ENCODE data around the gene ECM1.

ECM1 gene

GRCh38 chr1:150535511-150536287 lies 27.8 kb downstream of the ECM1 start:
- H3K4me2 ChIP-seq (ENCODE audit: low read depth, low read length) = no peak overlapping the region
- no peaks in the 10 kb centered on the region for H3K4me1 ChIP-seq (ENCODE audit: low read length)
- H4K20me1 ChIP-seq (ENCODE audit: insufficient read depth, low read length) = no peaks in the 10 kb centered on the region
- no peak overlapping the region for H2AFZ ChIP-seq (ENCODE audit: low read length)
- H3K79me2 ChIP-seq (ENCODE audit: low read length) = no peaks in the 10 kb centered on the region
- H3K36me3 ChIP-seq (replicated peaks; ENCODE audit: insufficient read depth, low read length) = no peaks in the 10 kb centered on the region
- H3F3A ChIP-seq (ENCODE audit: insufficient read depth, low read length) = no peaks in the 10 kb centered on the region
- no peaks in the 10 kb centered on the region for H3K27me3 ChIP-seq (replicated peaks; ENCODE audit: insufficient read depth, low read length)
- H3K4me3 ChIP-seq (ENCODE audit: low read length) = no peak overlapping the region
- H3K9ac ChIP-seq (ENCODE audit: low read length) = no peak overlapping the region
- DNase-seq = no peak
- no peak overlapping the region for H3K27ac ChIP-seq (ENCODE audit: low read length)
- TF ChIP-seq EZH2 (optimal IDR thresholded peaks at IDR 0.05; ENCODE audit: low read depth, low read length) (no peak), CTCF (IDR thresholded peaks at IDR 0.05; ENCODE audit: low read length) (no peak), EZH2phosphoT487 (IDR thresholded peaks at IDR 0.05; ENCODE audit: low read length) (no peak)
- no peaks in the 10 kb centered on the region for H3K9me2 ChIP-seq (replicated peaks; ENCODE audit: insufficient read depth, low read length)
- no peaks in the 10 kb centered on the region for H3K9me3 ChIP-seq (replicated peaks; ENCODE audit: insufficient read depth, low read length)

DNA sequence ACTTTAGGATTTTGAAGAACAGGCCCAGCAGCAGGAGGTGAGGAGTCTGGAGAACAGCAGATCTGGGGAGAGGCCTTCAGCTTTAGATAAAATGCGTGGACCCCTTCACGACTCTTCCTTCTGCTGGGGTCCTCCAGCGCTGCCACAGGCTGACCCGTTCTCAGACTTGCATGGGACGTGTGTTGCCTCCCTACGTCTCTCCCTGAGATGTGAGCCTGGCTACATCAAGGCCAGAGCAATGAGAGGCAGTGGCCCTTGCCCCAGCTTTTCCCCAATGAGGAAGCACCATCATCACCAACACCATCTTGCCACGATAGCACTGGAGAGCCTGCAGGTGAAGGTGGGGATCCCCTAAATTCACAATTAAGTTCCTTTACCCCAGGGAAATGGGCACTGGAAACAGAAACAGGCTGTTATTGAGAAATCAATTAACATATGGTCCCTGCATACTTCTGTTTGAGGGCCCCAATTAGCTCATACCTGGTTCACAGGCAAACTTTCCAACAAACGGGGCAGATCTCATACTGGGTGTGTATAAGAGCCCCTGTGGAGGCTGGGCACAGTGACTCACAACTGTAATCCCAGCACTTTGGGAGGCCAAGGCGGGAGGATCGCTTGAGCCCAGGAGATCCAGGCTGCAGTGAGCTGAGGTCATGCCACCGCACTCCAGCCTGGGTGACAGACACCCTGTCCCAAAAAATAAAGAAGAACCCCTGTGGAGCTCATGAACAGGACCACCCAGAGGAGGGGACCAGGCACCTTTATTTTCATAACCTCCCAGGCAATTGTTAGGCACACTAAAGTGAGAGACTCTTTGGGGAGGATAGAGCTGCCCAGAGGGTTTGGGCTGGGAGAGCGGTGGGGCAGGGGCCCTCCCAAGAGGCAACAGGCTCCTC lies 29.2 kb downstream of the ECM1 start:
- Histone ChIP-seq H3K27me3 (replicated peaks; ENCODE audit: insufficient read depth, low read length) (no peaks in the 10 kb centered on the region), H3K4me3 (ENCODE audit: low read length) (no peak overlapping the region), H4K20me1 (ENCODE audit: insufficient read depth, low read length) (no peaks in the 10 kb centered on the region), H3K9ac (ENCODE audit: low read length) (no peak overlapping the region), H3K36me3 (replicated peaks; ENCODE audit: insufficient read depth, low read length) (no peaks in the 10 kb centered on the region), H3K27ac (ENCODE audit: low read length) (no peak overlapping the region), H3K79me2 (ENCODE audit: low read length) (no peaks in the 10 kb centered on the region), H3K9me2 (replicated peaks; ENCODE audit: insufficient read depth, low read length) (no peaks in the 10 kb centered on the region), H3F3A (ENCODE audit: insufficient read depth, low read length) (no peaks in the 10 kb centered on the region), H3K9me3 (replicated peaks; ENCODE audit: insufficient read depth, low read length) (no peaks in the 10 kb centered on the region), H2AFZ (ENCODE audit: low read length) (no peak overlapping the region), H3K4me1 (ENCODE audit: low read length) (no peaks in the 10 kb centered on the region), H3K4me2 (ENCODE audit: low read depth, low read length) (no peak overlapping the region)
- DNase-seq = no peak
- TF ChIP-seq EZH2phosphoT487 (IDR thresholded peaks at IDR 0.05; ENCODE audit: low read length) (no peak), EZH2 (optimal IDR thresholded peaks at IDR 0.05; ENCODE audit: low read depth, low read length) (no peak), CTCF (IDR thresholded peaks at IDR 0.05; ENCODE audit: low read length) (no peak)

DNA sequence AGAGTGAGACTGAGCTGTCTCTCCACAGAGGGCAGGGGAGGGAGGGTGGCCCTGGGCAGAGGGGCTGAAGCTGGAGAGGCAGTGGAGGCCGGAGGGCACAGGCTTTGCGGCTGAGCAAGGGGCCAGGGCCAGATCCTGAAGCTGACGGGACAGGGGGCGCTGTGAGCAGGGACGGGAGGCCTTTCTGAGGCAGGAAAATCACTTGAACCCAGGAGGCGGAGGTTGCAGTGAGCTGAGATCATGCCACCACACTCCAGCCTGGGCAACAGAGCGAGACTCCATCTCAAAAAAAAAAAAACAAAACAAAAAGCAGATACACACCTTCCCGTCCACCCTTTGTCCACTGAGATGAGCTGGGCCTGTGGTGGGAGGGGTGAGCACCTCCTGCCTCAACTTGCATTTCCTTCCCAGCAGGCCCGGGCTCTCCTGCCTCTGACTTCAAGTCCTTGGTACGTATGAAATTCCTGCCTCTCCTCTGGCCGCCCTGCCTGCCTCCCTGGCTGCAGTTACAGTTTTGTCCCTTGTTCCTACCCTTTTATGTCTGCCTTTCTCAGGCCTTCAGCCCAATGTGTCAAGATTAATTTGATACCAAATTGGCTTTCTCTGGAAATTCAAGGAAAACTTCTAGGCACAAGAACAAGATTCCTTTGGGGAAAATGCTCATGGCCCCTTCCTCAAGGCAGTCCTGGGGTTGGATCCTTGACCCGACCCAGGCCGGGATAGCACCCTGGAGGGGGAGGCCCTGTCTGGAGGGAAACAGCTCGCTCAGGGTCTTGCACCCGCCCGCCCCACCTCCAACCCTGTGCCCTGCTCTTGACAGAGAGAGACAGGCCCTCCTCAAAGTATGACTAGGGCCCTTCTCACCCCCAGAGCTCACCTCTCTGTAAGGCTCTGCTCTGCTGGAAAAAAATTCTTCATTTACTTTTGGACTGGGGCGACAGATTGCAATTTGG lies 30.1 kb downstream of the ECM1 start:
- Histone ChIP-seq H3K9me2 (replicated peaks; ENCODE audit: insufficient read depth, low read length) (no peaks in the 10 kb centered on the region), H3K36me3 (replicated peaks; ENCODE audit: insufficient read depth, low read length) (no peaks in the 10 kb centered on the region), H3K9ac (ENCODE audit: low read length) (no peak overlapping the region), H3K27me3 (replicated peaks; ENCODE audit: insufficient read depth, low read length) (no peaks in the 10 kb centered on the region), H3K4me3 (ENCODE audit: low read length) (no peak overlapping the region), H3K79me2 (ENCODE audit: low read length) (no peaks in the 10 kb centered on the region), H3F3A (ENCODE audit: insufficient read depth, low read length) (no peaks in the 10 kb centered on the region), H3K4me1 (ENCODE audit: low read length) (no peaks in the 10 kb centered on the region), H2AFZ (ENCODE audit: low read length) (no peak overlapping the region), H3K4me2 (ENCODE audit: low read depth, low read length) (no peak overlapping the region), H3K9me3 (replicated peaks; ENCODE audit: insufficient read depth, low read length) (no peaks in the 10 kb centered on the region), H4K20me1 (ENCODE audit: insufficient read depth, low read length) (no peaks in the 10 kb centered on the region), H3K27ac (ENCODE audit: low read length) (no peak overlapping the region)
- no peak for DNase-seq
- no peak for TF ChIP-seq EZH2phosphoT487 (IDR thresholded peaks at IDR 0.05; ENCODE audit: low read length)
- no peak for TF ChIP-seq CTCF (IDR thresholded peaks at IDR 0.05; ENCODE audit: low read length)
- TF ChIP-seq EZH2 (optimal IDR thresholded peaks at IDR 0.05; ENCODE audit: low read depth, low read length) = no peak

All from MM.1S (cell line).